DOHH2 (cell line): ENCODE results near the gene PRCD.

Source experiments
- H3F3A ChIP-seq: fragments of 200-600 bp; sonication (generic), shearing (Covaris generic); 2 replicates; pipeline ENCODE4 v1.6.0; 2016; ENCODE audit warnings: antibody characterized with exemption, mild to moderate bottlenecking; ENCODE audit not compliant: control insufficient read depth, insufficient read depth
- H3K27ac ChIP-seq: fragments of 200-600 bp; sonication (generic); 2 replicates; pipeline ENCODE4 v1.5.1; 2014; ENCODE audit warnings: low read depth, mild to moderate bottlenecking, low read length, moderate library complexity
- H3K27me3 ChIP-seq: fragments of 200-600 bp; sonication (generic); 2 replicates; pipeline ENCODE4 v1.6.1; 2014; ENCODE audit warnings: mild to moderate bottlenecking, low read length, mixed read lengths; ENCODE audit not compliant: control insufficient read depth
- H3K36me3 ChIP-seq: fragments of 200-600 bp; sonication (generic); 2 replicates; pipeline ENCODE4 v1.6.1; 2014; ENCODE audit warnings: mild to moderate bottlenecking, low read length, moderate library complexity, mixed read lengths; ENCODE audit not compliant: control insufficient read depth
- H3K4me1 ChIP-seq: fragments of 200-600 bp; sonication (generic); 2 replicates; pipeline ENCODE4 v1.6.1; 2014; ENCODE audit warnings: mild to moderate bottlenecking, low read length, mixed read lengths; ENCODE audit not compliant: control insufficient read depth
- H3K4me2 ChIP-seq: fragments of 200-600 bp; sonication (generic); 2 replicates; pipeline ENCODE4 v1.6.0; 2014; ENCODE audit warnings: mild to moderate bottlenecking, low read length, moderate library complexity
- H3K4me3 ChIP-seq: fragments of 200-600 bp; sonication (generic); 2 replicates; pipeline ENCODE4 v1.5.1; 2014; ENCODE audit warnings: mild to moderate bottlenecking, low read length, mixed read lengths
- H3K79me2 ChIP-seq: fragments of 200-600 bp; sonication (generic); 2 replicates; pipeline ENCODE4 v1.6.1; 2014; ENCODE audit warnings: mild to moderate bottlenecking, low read length, mixed read lengths; ENCODE audit not compliant: control insufficient read depth
- H3K9me2 ChIP-seq: fragments of 200-600 bp; sonication (generic); replicated peaks from 2 replicates; pipeline ENCODE4 v1.6.1; 2014; ENCODE audit warnings: mild to moderate bottlenecking, low read length, mixed read lengths; ENCODE audit not compliant: control insufficient read depth
- H3K9me3 ChIP-seq: fragments of 200-600 bp; sonication (generic); 2 replicates; pipeline ENCODE4 v1.6.1; 2014; ENCODE audit warnings: antibody characterized with exemption, low read length, mixed read lengths; ENCODE audit not compliant: control insufficient read depth, insufficient read depth
- H4K20me1 ChIP-seq: fragments of 200-600 bp; sonication (generic); 2 replicates; pipeline ENCODE4 v1.6.0; 2014; ENCODE audit warnings: low read depth, mild to moderate bottlenecking, antibody characterized with exemption, low read length, moderate library complexity; ENCODE audit not compliant: control insufficient read depth, insufficient read depth
- EZH2phosphoT487 ChIP-seq: fragments of 200-600 bp; sonication (generic); IDR thresholded peaks from 2 replicates; pipeline ENCODE4 v1.6.1; 2017; ENCODE audit warnings: borderline replicate concordance, mild to moderate bottlenecking, antibody characterized with exemption, low read length, moderate library complexity, mixed read lengths
- TF ChIP-seq, protein P1 (sequence below): fragments of 200-600 bp; sonication (generic); IDR thresholded peaks from one replicate; pipeline ENCODE4 v1.5.1; 2014; ENCODE audit warnings: antibody characterized with exemption, mild to moderate bottlenecking, low read depth, low read length; ENCODE audit not compliant: poor library complexity, severe bottlenecking

PRCD gene

GRCh38 chr17:76492123-76492988, 47.5 kb upstream of the PRCD start:
- peaks cover 32% of the 10 kb centered on the region for H3K79me2 ChIP-seq
- peaks cover 59% of the 10 kb centered on the region for H3K4me1 ChIP-seq
- H3F3A ChIP-seq = no peaks in the 10 kb centered on the region; the same call in 1 of the 2 replicates
- no peaks in the 10 kb centered on the region for H3K9me3 ChIP-seq
- H4K20me1 ChIP-seq = no peaks in the 10 kb centered on the region
- peak overlapping the region; percentile 63 for H3K4me3 ChIP-seq
- peaks cover 4% of the 10 kb centered on the region for H3K36me3 ChIP-seq
- H3K9me2 ChIP-seq = no peaks in the 10 kb centered on the region
- H3K27ac ChIP-seq = peak overlapping the region; percentile 72
- no peaks in the 10 kb centered on the region for H3K27me3 ChIP-seq
- peak overlapping the region; percentile 88 for H3K4me2 ChIP-seq
- TF ChIP-seq EZH2phosphoT487 = no peak
- TF ChIP-seq, protein P1, sequence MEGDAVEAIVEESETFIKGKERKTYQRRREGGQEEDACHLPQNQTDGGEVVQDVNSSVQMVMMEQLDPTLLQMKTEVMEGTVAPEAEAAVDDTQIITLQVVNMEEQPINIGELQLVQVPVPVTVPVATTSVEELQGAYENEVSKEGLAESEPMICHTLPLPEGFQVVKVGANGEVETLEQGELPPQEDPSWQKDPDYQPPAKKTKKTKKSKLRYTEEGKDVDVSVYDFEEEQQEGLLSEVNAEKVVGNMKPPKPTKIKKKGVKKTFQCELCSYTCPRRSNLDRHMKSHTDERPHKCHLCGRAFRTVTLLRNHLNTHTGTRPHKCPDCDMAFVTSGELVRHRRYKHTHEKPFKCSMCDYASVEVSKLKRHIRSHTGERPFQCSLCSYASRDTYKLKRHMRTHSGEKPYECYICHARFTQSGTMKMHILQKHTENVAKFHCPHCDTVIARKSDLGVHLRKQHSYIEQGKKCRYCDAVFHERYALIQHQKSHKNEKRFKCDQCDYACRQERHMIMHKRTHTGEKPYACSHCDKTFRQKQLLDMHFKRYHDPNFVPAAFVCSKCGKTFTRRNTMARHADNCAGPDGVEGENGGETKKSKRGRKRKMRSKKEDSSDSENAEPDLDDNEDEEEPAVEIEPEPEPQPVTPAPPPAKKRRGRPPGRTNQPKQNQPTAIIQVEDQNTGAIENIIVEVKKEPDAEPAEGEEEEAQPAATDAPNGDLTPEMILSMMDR = no peak

- Histone ChIP-seq H3K27ac (peak overlapping the region; percentile 72), H4K20me1 (no peaks in the 10 kb centered on the region), H3K4me1 (peaks cover 66% of the 10 kb centered on the region), H3F3A (no peaks in the 10 kb centered on the region; the same call in 1 of the 2 replicates), H3K36me3 (peaks cover 11% of the 10 kb centered on the region), H3K4me2 (peak overlapping the region; percentile 88), H3K27me3 (no peaks in the 10 kb centered on the region), H3K9me2 (no peaks in the 10 kb centered on the region), H3K4me3 (peak overlapping the region; percentile 63), H3K79me2 (peaks cover 39% of the 10 kb centered on the region), H3K9me3 (no peaks in the 10 kb centered on the region)
- TF ChIP-seq EZH2phosphoT487 = no peak
- TF ChIP-seq, protein P1 = no peak
Observed at GRCh38 chr17:76492989-76493501, 46.8 kb upstream of the PRCD start.

- TF ChIP-seq EZH2phosphoT487 = no peak
- Histone ChIP-seq H3K9me3 (no peaks in the 10 kb centered on the region), H3K4me3 (peak overlapping the region; percentile 63), H4K20me1 (no peaks in the 10 kb centered on the region), H3K4me2 (peak overlapping the region; percentile 88), H3K9me2 (no peaks in the 10 kb centered on the region), H3K4me1 (peaks cover 72% of the 10 kb centered on the region), H3K79me2 (peaks cover 45% of the 10 kb centered on the region), H3K27ac (peak overlapping the region; percentile 72), H3K36me3 (peaks cover 17% of the 10 kb centered on the region), H3F3A (no peaks in the 10 kb centered on the region; the same call in 1 of the 2 replicates), H3K27me3 (no peaks in the 10 kb centered on the region)
Observed at GRCh38 chr17:76493505-76494167, 46.2 kb upstream of the PRCD start.
